GM12878 (cell line): ENCODE results near the gene ETNPPL. TPM values are rescaled to one million over a fixed set of nuclear protein-coding genes. Genes with fewer than 3 reads are reported as not detected.

ENCODE experiments used
- ATAC-seq: fragments of 200-7000 bp; cut with Tn5 transposase; 3 replicates; pipeline ENCODE4 v1.9.1; 2020; ENCODE audit warnings: mild to moderate bottlenecking, moderate library complexity
- BruUV-seq: library from RNA; stranded (reverse); fragments of 400-500 nt; replicated peaks from 2 replicates; lab custom pipeline; 2021; lab: Mats Ljungman, UMichigan
- CTCF ChIA-PET: fragments of 300-600 bp; sonication (Branson Sonifier 250); formaldehyde crosslinking; extraction: SDS; loops from one replicate; lab custom pipeline; 2021; ENCODE audit warnings: inconsistent platforms; lab: Yijun Ruan, JAX
- POLR2A ChIA-PET: fragments of 350-600 bp; formaldehyde crosslinking; extraction: SDS; loops from one replicate; lab custom pipeline; 2021; ENCODE audit warnings: inconsistent platforms; lab: Charles Lee
- RAD21 ChIA-PET: fragments of 300-600 bp; sonication (Branson Sonifier 250); formaldehyde crosslinking; loops from one replicate; lab custom pipeline; 2023; ENCODE audit warnings: antibody characterized with exemption; ENCODE audit not compliant: unreplicated experiment; lab: Charles Lee
- SMC1A ChIA-PET: fragments of 300-600 bp; sonication (Branson Sonifier 250); formaldehyde crosslinking; loops from one replicate; lab custom pipeline; 2023; ENCODE audit not compliant: unreplicated experiment, uncharacterized antibody; lab: Charles Lee
- DNase-seq: peaks from one replicate; pipeline ENCODE4 v3.0.0-alpha.2; 2011; ENCODE audit warnings: low read depth, low spot score
- FAIRE-seq: peaks from 3 replicates; lab custom pipeline; 2011; peaks lifted over from hg19 to GRCh38; lab: Jason Lieb, UNC
- H2AFZ ChIP-seq: 2 replicates; pipeline ENCODE4 v1.6.0; 2011; ENCODE audit warnings: low read depth, low read length, control low read depth; ENCODE audit not compliant: control insufficient read depth
- H3K27ac ChIP-seq: 2 replicates; pipeline ENCODE4 v1.5.1; 2011; ENCODE audit warnings: control low read depth; ENCODE audit not compliant: control insufficient read depth, insufficient read depth
- H3K27me3 ChIP-seq, 2 experiments: replicated peaks in 1 of 2; 2 replicates each; pipeline versions ENCODE4 v1.6.0 to v1.6.1; 2011; ENCODE audit warnings: low read length in 1 of 2; ENCODE audit not compliant: control insufficient read depth in 2 of 2, insufficient read depth in 2 of 2
- H3K36me3 ChIP-seq, 2 experiments: 2 replicates each; pipeline ENCODE4 v1.5.1; 2011; ENCODE audit warnings: low read length in 1 of 2; ENCODE audit not compliant: control insufficient read depth in 2 of 2, insufficient read depth in 2 of 2
- H3K4me1 ChIP-seq: 2 replicates; pipeline ENCODE4 v1.6.1; 2011; ENCODE audit warnings: mild to moderate bottlenecking, low read length, moderate library complexity, mixed read lengths; ENCODE audit not compliant: control insufficient read depth, insufficient read depth
- H3K4me2 ChIP-seq: 2 replicates; pipeline ENCODE4 v1.6.0; 2011; ENCODE audit warnings: control low read depth; ENCODE audit not compliant: control insufficient read depth, insufficient read depth
- H3K4me3 ChIP-seq: fragments of 200-600 bp; sonication (generic); 2 replicates; pipeline ENCODE4 v1.5.1; 2016
- H3K79me2 ChIP-seq: 2 replicates; pipeline ENCODE4 v1.6.0; 2011; ENCODE audit warnings: low read length; ENCODE audit not compliant: control insufficient read depth, insufficient read depth
- H3K9ac ChIP-seq: 2 replicates; pipeline ENCODE4 v1.8.0; 2011; ENCODE audit warnings: low read length, control low read depth, mixed read lengths; ENCODE audit not compliant: control insufficient read depth, insufficient read depth
- H3K9me3 ChIP-seq: replicated peaks from 3 replicates; pipeline ENCODE4 v1.5.1; 2011; ENCODE audit warnings: mild to moderate bottlenecking, low read length; ENCODE audit not compliant: control insufficient read depth, insufficient read depth
- H4K20me1 ChIP-seq: 2 replicates; pipeline ENCODE4 v1.6.0; 2011; ENCODE audit not compliant: control insufficient read depth, insufficient read depth
- BMI1 ChIP-seq: fragments of 450-650 bp; IDR thresholded peaks from 2 replicates; pipeline ENCODE4 v1.6.1; 2016; ENCODE audit warnings: mild to moderate bottlenecking, moderate library complexity, borderline replicate concordance
- CBX5 ChIP-seq: sonication (generic); IDR thresholded peaks from 2 replicates; pipeline ENCODE4 v1.6.1; 2016; ENCODE audit warnings: low read depth, moderate library complexity, mild to moderate bottlenecking, inconsistent platforms
- NFXL1 ChIP-seq: fragments of 450-650 bp; IDR thresholded peaks from 2 replicates; pipeline ENCODE4 v1.6.1; 2017; ENCODE audit warnings: antibody characterized with exemption, mild to moderate bottlenecking, borderline replicate concordance
- NR2F1 ChIP-seq: fragments of 450-650 bp; conservative IDR thresholded peaks from 2 replicates; pipeline ENCODE4 v1.6.1; 2017; ENCODE audit warnings: mild to moderate bottlenecking
- POLR2AphosphoS2 ChIP-seq: IDR thresholded peaks from 2 replicates; pipeline ENCODE4 v1.6.1; 2011; ENCODE audit warnings: low read depth, mild to moderate bottlenecking, low read length, improper control_type of control experiment, moderate library complexity
- POU2F2 ChIP-seq: IDR thresholded peaks from 3 replicates; pipeline ENCODE4 v1.6.1; 2011; ENCODE audit warnings: low read depth, mild to moderate bottlenecking, low read length, borderline replicate concordance
- RAD51 ChIP-seq: fragments of 450-650 bp; IDR thresholded peaks from 2 replicates; pipeline ENCODE4 v1.6.1; 2016; ENCODE audit warnings: moderate library complexity, mild to moderate bottlenecking, inconsistent platforms
- RELA ChIP-seq: fragments of 450-650 bp; IDR thresholded peaks from 2 replicates; pipeline ENCODE4 v1.8.0; 2014; ENCODE audit warnings: borderline replicate concordance; ENCODE audit not compliant: partially characterized antibody
- SMAD1 ChIP-seq: fragments of 450-650 bp; IDR thresholded peaks from 2 replicates; pipeline ENCODE4 v1.6.1; 2018; ENCODE audit warnings: mild to moderate bottlenecking, low read depth; ENCODE audit not compliant: partially characterized antibody
- SPI1 ChIP-seq: IDR thresholded peaks from 2 replicates; pipeline ENCODE4 v1.6.1; 2011; ENCODE audit warnings: low read depth, mild to moderate bottlenecking, low read length, moderate library complexity, borderline replicate concordance; ENCODE audit not compliant: insufficient read depth
- TAF1 ChIP-seq: IDR thresholded peaks from 2 replicates; pipeline ENCODE4 v1.6.1; 2011; ENCODE audit warnings: mild to moderate bottlenecking, low read depth, low read length, borderline replicate concordance
- TCF7 ChIP-seq: IDR thresholded peaks from 2 replicates; pipeline ENCODE4 v1.6.1; 2014; ENCODE audit warnings: antibody characterized with exemption, borderline replicate concordance
- YBX1 ChIP-seq: fragments of 450-650 bp; IDR thresholded peaks from 2 replicates; pipeline ENCODE4 v1.6.1; 2016; ENCODE audit warnings: antibody characterized with exemption
- WGBS: methylation state at CpG from one replicate; pipeline ENCODE4 v1.1.6; 2016; ENCODE audit warnings: low lambda C conversion rate; ENCODE audit not compliant: insufficient replicate concordance, insufficient coverage; ENCODE audit errors: missing lambda C conversion rate; 5-methylcytosine and 5-hydroxymethylcytosine counted together
- in situ Hi-C: fragments of 300-500 bp; cut with MboI; formaldehyde crosslinking; loops from 9 replicates; pipeline ENCODE4 v1.14.3; 2018; ENCODE audit warnings: mixed read lengths
- intact Hi-C: fragments of 100-400 bp; cut with micrococcal nuclease; formaldehyde crosslinking; loops from one replicate; pipeline ENCODE4 v1.14.2; 2022; ENCODE audit not compliant: unreplicated experiment
- polyA plus RNA-seq, 11 experiments: library from polyadenylated mRNA; depleted of rRNA in 4 of 11; unstranded in 6 of 11; stranded (reverse) in 5 of 11; fragments of >200 nt; fragmentation: Nextera tagmentation in 4 of 11; fragmentation: Illumina TruSeq in 1 of 11; extraction: Ambion mirVana in 4 of 11; extraction: Trizol in 1 of 11; gene quantifications; 1 replicate in 1 of 11; 2 replicates in 10 of 11; pipeline versions ENCODE4 v1.2.1 to v1.2.3, GENCODE V29; 2011 to 2016; ENCODE audit warnings: inconsistent platforms in 2 of 11, missing spikeins in 2 of 11, low read depth in 1 of 11
- total RNA-seq, 4 experiments: library from RNA; depleted of rRNA in 3 of 4; stranded (reverse); fragments of >200 nt in 3 of 4; fragmentation: Illumina TruSeq in 1 of 4; extraction: Trizol in 1 of 4; gene quantifications; 2 replicates each; pipeline versions ENCODE4 v1.2.1 to v1.2.3, GENCODE V29; 2013 to 2021

ETNPPL gene
- total and polyA plus RNA-seq, 10 of the 15 experiments (the other 5 are each of a cell fraction or from before 2014, with no cell fraction given): not detected

GRCh38 chr4:108738003-108738706 lies 24.7 kb downstream of the ETNPPL start:
- Histone ChIP-seq H3K4me3 (no peak overlapping the region), H4K20me1 (no peaks in the 10 kb centered on the region), H3K4me2 (no peak overlapping the region), H2AFZ (no peak overlapping the region), H3K27me3 (no peaks in the 10 kb centered on the region), H3K9ac (no peak overlapping the region), H3K4me1 (no peaks in the 10 kb centered on the region), H3K36me3 (no peaks in the 10 kb centered on the region), H3K27ac (no peak overlapping the region), H3K79me2 (no peaks in the 10 kb centered on the region), H3K9me3 (no peaks in the 10 kb centered on the region)
- SMC1A ChIA-PET: no interaction called here
- RAD21 ChIA-PET: no interaction called here
- in situ Hi-C loops: no loop called here
- DNase-seq (no peak), ATAC-seq (no peak), FAIRE-seq (no peak)
- no TSS peak for BruUV-seq
- CTCF ChIA-PET: no interaction called here
- POLR2A ChIA-PET: no interaction called here
- intact Hi-C loops: no loop called here
- TF ChIP-seq TCF7 (no peak), TAF1 (no peak), SMAD1 (no peak), RELA (no peak), POLR2AphosphoS2 (no peak), POU2F2 (no peak), NFXL1 (no peak), CBX5 (no peak), RAD51 (no peak), NR2F1 (no peak), YBX1 (no peak), SPI1 (no peak), BMI1 (no peak)
- 25% methylated on average over 2 of the region's 2 CpGs for whole genome bisulfite sequencing
